Activated CD8-positive, alpha-beta T cell treated with anti-CD3 and anti-CD28 coated beads for 36 hours (primary cell): ENCODE measurements around the gene ZCWPW1. TPM values are rescaled to one million over a fixed set of nuclear protein-coding genes. Genes with fewer than 3 reads are reported as not detected.
A peak's percentile ranks its signal among the peaks of the same experiment; 100 is the strongest.
"Not testable (repeated sequence)": the region's sequence is repeated elsewhere in the genome, so short reads cannot be mapped to it uniquely, and the experiment has no call there.

ENCODE experiments used
- ATAC-seq: fragments of 200-7000 bp; cut with Tn5 transposase; one replicate; pipeline ENCODE4 v1.10.0; 2021; ENCODE audit warnings: mild to moderate bottlenecking, moderate library complexity
- CTCF ChIA-PET: fragments of 350-600 bp; sonication (Branson Sonifier 250); formaldehyde crosslinking; loops from one replicate; lab custom pipeline; 2021; ENCODE audit warnings: antibody characterized with exemption; lab: Charles Lee
- POLR2A ChIA-PET: fragments of 350-600 bp; sonication (Branson Sonifier 250); formaldehyde crosslinking; loops from one replicate; lab custom pipeline; 2021; ENCODE audit warnings: antibody characterized with exemption; lab: Charles Lee
- DNase-seq: peaks from one replicate; pipeline ENCODE4 v3.0.0-alpha.2; 2020
- H3K27ac Mint-ChIP-seq: one replicate; pipeline ENCODE4 v1.8.0; 2021; ENCODE audit warnings: mild to moderate bottlenecking, mixed read lengths
- H3K27me3 Mint-ChIP-seq: one replicate; pipeline ENCODE4 v1.8.0; 2021; ENCODE audit warnings: mixed read lengths
- H3K36me3 Mint-ChIP-seq: one replicate; pipeline ENCODE4 v1.8.0; 2021; ENCODE audit warnings: low read depth, mixed read lengths
- H3K4me1 Mint-ChIP-seq: one replicate; pipeline ENCODE4 v1.8.0; 2021; ENCODE audit warnings: low read depth, mixed read lengths
- H3K4me3 Mint-ChIP-seq: one replicate; pipeline ENCODE4 v1.8.0; 2021; ENCODE audit warnings: mild to moderate bottlenecking, moderate library complexity, mixed read lengths
- H3K9me3 Mint-ChIP-seq: one replicate; pipeline ENCODE4 v1.8.0; 2021; ENCODE audit warnings: mixed read lengths
- intact Hi-C: fragments of 100-400 bp; cut with micrococcal nuclease; formaldehyde crosslinking; loops from one replicate; pipeline ENCODE4 v1.10.0; 2022
- total RNA-seq, 2 experiments: library from RNA; stranded (reverse); gene quantifications; one replicate each; pipeline ENCODE4 v1.2.3, GENCODE V29; 2021
- TF ChIP-seq, protein P1 (sequence below): fragments of 200-600 bp; IDR thresholded peaks from one replicate; pipeline ENCODE4 v1.8.0; 2022; ENCODE audit warnings: antibody characterized with exemption, mild to moderate bottlenecking

ZCWPW1 gene
- total RNA-seq, 2 experiments from 2014 or later: 2.5 to 3.6 TPM

DNA sequence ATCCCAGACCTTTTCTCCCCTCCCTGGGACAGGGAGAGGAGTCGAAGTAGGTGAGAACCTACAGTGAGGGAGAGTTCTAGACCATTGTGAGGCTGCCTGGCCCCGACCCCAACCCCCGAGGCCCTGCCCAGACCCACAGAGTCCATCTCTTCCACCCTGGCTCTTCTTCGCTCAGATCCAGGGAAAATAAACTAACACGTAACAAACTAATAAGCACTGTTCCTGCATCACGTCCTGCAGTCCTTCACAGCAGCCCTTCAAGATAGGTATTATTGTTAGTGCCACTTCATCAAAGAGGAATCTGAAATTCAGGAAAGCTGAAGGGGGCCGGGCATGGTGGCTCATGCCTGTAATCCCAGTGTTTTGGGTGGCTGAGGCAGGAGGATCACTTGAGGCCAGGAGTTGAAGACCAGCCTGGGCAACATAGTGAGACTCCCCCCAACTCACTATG lies 35.7 kb upstream of the ZCWPW1 start, which contains the start of gene SPACDR:
TSS of gene SPACDR (minus strand) at position 51 of the 451 bp plus-strand sequence. CDS start 235 bp downstream, outside the sequence.
- Mint-ChIP-seq H3K27me3 (no peaks in the 10 kb centered on the region), H3K36me3 (peaks cover 13% of the 10 kb centered on the region), H3K4me3 (no peak within 1 kb of the TSS), H3K9me3 (no peaks in the 10 kb centered on the region), H3K4me1 (peaks cover 2% of the 10 kb centered on the region), H3K27ac (peak within 1 kb of the TSS; percentile 57)
- ATAC-seq (no peak), DNase-seq (no peak)
- intact Hi-C loops: no loop called here
- TF ChIP-seq, protein P1, sequence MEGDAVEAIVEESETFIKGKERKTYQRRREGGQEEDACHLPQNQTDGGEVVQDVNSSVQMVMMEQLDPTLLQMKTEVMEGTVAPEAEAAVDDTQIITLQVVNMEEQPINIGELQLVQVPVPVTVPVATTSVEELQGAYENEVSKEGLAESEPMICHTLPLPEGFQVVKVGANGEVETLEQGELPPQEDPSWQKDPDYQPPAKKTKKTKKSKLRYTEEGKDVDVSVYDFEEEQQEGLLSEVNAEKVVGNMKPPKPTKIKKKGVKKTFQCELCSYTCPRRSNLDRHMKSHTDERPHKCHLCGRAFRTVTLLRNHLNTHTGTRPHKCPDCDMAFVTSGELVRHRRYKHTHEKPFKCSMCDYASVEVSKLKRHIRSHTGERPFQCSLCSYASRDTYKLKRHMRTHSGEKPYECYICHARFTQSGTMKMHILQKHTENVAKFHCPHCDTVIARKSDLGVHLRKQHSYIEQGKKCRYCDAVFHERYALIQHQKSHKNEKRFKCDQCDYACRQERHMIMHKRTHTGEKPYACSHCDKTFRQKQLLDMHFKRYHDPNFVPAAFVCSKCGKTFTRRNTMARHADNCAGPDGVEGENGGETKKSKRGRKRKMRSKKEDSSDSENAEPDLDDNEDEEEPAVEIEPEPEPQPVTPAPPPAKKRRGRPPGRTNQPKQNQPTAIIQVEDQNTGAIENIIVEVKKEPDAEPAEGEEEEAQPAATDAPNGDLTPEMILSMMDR: no peak
- ChIA-PET POLR2A (interaction anchor here (0.9 to 1.4 kb wide), 2 partner anchors 20 to 84 kb away, joined by 3 read pairs; no protein-coding TSS in a partner anchor), CTCF (interaction anchor here (0.6 to 1.2 kb wide), 3 partner anchors 13 to 96 kb away, joined by 3 to 4 read pairs (median 3); no protein-coding TSS in a partner anchor)

DNA sequence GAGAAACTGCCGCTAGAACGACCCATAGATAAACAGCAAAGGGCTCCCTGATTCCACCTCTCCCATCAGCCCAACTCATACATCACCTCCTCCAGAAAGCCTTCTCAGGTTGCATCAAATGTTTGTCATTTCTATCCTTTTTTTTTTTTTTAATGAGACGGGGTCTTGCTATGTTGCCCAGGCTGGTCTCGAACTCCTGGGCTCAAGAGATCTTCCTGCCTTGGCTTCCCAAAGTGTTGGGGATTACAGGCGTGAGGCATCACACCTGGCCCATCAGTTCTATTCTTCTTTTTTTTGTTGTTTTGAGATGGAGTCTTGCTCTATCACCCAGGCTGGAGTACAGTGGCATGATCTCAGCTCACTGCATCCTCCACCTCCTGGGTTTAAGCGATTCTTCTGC lies 28.5 kb upstream of the ZCWPW1 start:
- Mint-ChIP-seq H3K27me3 (no peaks in the 10 kb centered on the region), H3K4me1 (peaks cover 14% of the 10 kb centered on the region), H3K9me3 (no peaks in the 10 kb centered on the region), H3K27ac (no peak overlapping the region), H3K4me3 (no peak overlapping the region), H3K36me3 (peaks cover 2% of the 10 kb centered on the region)
- TF ChIP-seq, protein P1: no peak
- CTCF ChIA-PET: interaction anchor here (1.0 kb wide), 1 partner anchor 249 kb away, joined by 3 read pairs; the partner anchor contains the start of gene POP7
- no peak for ATAC-seq
- POLR2A ChIA-PET: interaction anchor here (0.7 kb wide), 1 partner anchor 10 kb away, joined by 3 read pairs; no protein-coding TSS in a partner anchor
- intact Hi-C loops: no loop called here
- DNase-seq: no peak

DNA sequence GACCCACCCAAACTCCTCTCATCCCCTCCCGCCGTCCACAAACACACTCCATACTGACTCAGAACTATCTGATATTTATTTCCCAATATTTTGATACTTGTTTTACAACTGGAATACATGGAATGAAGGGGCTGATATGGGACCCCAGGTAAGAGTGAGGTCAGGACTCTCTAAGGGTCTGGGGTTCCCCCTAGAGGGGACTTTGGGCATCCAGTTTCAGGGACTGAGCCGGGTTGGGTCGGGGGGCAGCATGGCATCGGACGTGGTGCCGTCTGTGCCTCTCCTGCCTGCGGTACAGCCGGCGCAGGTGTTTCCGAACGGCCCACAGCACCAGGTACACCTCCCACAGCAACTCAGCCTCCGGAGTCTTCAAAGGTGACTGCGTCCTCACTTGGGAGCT lies 28.1 kb upstream of the ZCWPW1 start:
- Mint-ChIP-seq H3K4me1 (peaks cover 14% of the 10 kb centered on the region), H3K36me3 (peaks cover 2% of the 10 kb centered on the region), H3K4me3 (no peak overlapping the region), H3K9me3 (no peaks in the 10 kb centered on the region), H3K27me3 (no peaks in the 10 kb centered on the region), H3K27ac (no peak overlapping the region)
- intact Hi-C loops: no loop called here
- CTCF ChIA-PET: interaction anchor here (1.0 kb wide), 1 partner anchor 249 kb away, joined by 3 read pairs; the partner anchor contains the start of gene POP7
- ATAC-seq: no peak
- no peak for DNase-seq
- TF ChIP-seq, protein P1: no peak
- POLR2A ChIA-PET: no interaction called here

DNA sequence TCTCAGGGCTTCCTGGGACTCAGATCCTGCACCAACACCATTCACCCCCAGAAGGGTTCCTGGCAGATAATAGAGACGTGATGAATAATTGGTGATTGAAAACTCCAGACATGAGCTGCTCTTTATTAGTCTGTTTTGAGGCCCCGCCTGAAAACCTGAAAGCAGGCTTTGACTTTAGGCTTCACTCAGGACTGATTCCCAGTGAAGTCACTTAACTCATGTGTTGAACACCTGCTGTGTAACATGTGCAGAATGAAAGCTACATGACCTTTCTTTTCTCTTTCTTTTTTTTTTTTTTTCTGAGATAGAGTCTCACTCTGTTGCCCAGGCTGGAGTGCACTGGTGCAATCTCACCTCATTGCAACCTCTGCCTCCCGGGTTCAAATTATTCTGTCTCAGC lies 26.7 kb upstream of the ZCWPW1 start:
- ATAC-seq (no peak), DNase-seq (no peak)
- CTCF ChIA-PET: interaction anchor here (1.1 to 3.5 kb wide), 9 partner anchors 10 to 131 kb away, joined by 3 to 20 read pairs (median 4); partner anchors contain the start of genes FBXO24 and LRCH4
- H3K27me3 Mint-ChIP-seq: no peaks in the 10 kb centered on the region
- H3K4me3 Mint-ChIP-seq: no peak overlapping the region
- H3K4me1 Mint-ChIP-seq: peaks cover 18% of the 10 kb centered on the region
- no peaks in the 10 kb centered on the region for H3K9me3 Mint-ChIP-seq
- POLR2A ChIA-PET: interaction anchor here (0.6 to 3.3 kb wide), 6 partner anchors 8 to 162 kb away, joined by 3 to 12 read pairs (median 4); partner anchors contain the start of gene PPP1R35
- H3K36me3 Mint-ChIP-seq: peaks cover 2% of the 10 kb centered on the region
- TF ChIP-seq, protein P1: no peak
- no peak overlapping the region for H3K27ac Mint-ChIP-seq
- intact Hi-C loops: no loop called here

DNA sequence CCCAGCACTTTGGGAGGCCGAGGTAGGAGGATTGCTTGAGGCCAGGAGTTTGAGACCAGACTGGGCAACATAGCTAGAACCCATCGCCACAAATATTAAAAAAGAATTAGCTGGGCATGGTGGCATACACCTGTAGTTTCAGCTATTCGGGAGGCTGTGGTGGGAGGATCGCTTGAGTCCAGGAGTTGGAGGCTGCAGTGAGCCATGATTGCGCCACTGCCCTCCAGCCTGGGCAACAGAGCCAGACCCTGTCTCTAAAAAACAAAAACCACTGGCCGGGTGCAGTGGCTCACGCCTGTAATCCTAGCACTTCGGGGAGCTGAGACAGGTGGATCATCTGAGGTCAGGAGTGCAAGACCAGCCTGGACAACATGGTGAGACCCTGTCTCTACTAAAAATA lies 25.4 kb upstream of the ZCWPW1 start:
- H3K9me3 Mint-ChIP-seq, H3K27me3 Mint-ChIP-seq, intact Hi-C loops, H3K27ac Mint-ChIP-seq, ATAC-seq, H3K4me3 Mint-ChIP-seq, DNase-seq, H3K36me3 Mint-ChIP-seq: not testable (repeated sequence)
- ChIA-PET CTCF (interaction anchor here (1.0 to 3.5 kb wide), 6 partner anchors 10 to 398 kb away, joined by 3 to 20 read pairs (median 8); partner anchors contain the start of genes FBXO24, LRCH4 and SLC12A9), POLR2A (interaction anchor here (1.0 to 3.3 kb wide), 3 partner anchors 9 to 24 kb away, joined by 3 to 12 read pairs (median 3); partner anchors contain the start of genes MEPCE and PPP1R35)
- H3K4me1 Mint-ChIP-seq: peaks cover 21% of the 10 kb centered on the region
